Esophagus squamous epithelium (tissue), 4 donors: ENCODE data around the gene METTL1.

Experiments used
- POLR2A ChIP-seq, 4 donors: fragments of 450-650 bp; IDR thresholded peaks; one replicate each; pipeline ENCODE4 v1.6.1; 2017; ENCODE audit warnings: antibody characterized with exemption in 4 of 4, mild to moderate bottlenecking in 4 of 4, moderate library complexity in 3 of 4
- TF ChIP-seq, protein P1 (sequence below), 6 experiments: fragments of 450-650 bp in 4 of 6; fragments of 200-600 bp in 2 of 6; sonication (generic) in 2 of 6; IDR thresholded peaks; one replicate each; pipeline ENCODE4 v1.5.1; 2016 to 2019; ENCODE audit warnings: antibody characterized with exemption in 6 of 6, mild to moderate bottlenecking in 4 of 6, moderate library complexity in 4 of 6

DNA sequence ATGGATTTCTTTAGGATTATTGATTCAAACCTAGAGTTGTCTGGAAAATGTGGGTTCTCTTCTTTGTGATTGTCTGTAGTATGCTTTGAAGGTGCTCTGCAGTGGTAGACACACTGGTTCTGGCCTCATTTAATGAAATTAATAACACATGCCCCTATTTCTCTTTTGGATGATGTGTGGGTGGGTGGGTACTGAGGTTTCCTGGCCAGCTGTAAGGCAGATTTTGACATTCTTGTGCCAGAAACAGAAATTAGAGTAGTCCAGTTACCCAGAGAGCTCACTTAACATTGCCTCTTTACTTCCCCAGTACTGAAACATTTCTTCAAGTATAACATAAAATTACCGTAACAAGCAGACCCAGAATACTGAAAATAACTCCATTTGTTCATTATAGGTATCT lies 25.1 kb upstream of the METTL1 start:
- TF ChIP-seq, protein P1, sequence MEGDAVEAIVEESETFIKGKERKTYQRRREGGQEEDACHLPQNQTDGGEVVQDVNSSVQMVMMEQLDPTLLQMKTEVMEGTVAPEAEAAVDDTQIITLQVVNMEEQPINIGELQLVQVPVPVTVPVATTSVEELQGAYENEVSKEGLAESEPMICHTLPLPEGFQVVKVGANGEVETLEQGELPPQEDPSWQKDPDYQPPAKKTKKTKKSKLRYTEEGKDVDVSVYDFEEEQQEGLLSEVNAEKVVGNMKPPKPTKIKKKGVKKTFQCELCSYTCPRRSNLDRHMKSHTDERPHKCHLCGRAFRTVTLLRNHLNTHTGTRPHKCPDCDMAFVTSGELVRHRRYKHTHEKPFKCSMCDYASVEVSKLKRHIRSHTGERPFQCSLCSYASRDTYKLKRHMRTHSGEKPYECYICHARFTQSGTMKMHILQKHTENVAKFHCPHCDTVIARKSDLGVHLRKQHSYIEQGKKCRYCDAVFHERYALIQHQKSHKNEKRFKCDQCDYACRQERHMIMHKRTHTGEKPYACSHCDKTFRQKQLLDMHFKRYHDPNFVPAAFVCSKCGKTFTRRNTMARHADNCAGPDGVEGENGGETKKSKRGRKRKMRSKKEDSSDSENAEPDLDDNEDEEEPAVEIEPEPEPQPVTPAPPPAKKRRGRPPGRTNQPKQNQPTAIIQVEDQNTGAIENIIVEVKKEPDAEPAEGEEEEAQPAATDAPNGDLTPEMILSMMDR (IDR thresholded peaks at IDR 0.05), result no peak
- TF ChIP-seq POLR2A (IDR thresholded peaks at IDR 0.05), result no peak
